Progenitor cell of endocrine pancreas (in vitro differentiated cells): Measurements from ENCODE around the gene OVOL2. TPM values are rescaled to one million over a fixed set of nuclear protein-coding genes. Genes with fewer than 3 reads are reported as not detected.
"Not testable (repeated sequence)": the region's sequence is repeated elsewhere in the genome, so short reads cannot be mapped to it uniquely, and the experiment has no call there.

Experiments used
- DNase-seq: peaks from one replicate; pipeline ENCODE4 v3.0.0; 2021; ENCODE audit warnings: low spot score; ENCODE audit not compliant: unreplicated experiment
- H3K27ac Mint-ChIP-seq: 2 replicates; pipeline ENCODE4 v1.8.0; 2021; ENCODE audit warnings: mild to moderate bottlenecking, moderate library complexity, mixed read lengths
- H3K27me3 Mint-ChIP-seq: 2 replicates; pipeline ENCODE4 v1.8.0; 2021; ENCODE audit warnings: mixed read lengths
- H3K36me3 Mint-ChIP-seq: 2 replicates; pipeline ENCODE4 v1.8.0; 2022; ENCODE audit warnings: mixed read lengths; ENCODE audit not compliant: insufficient read depth
- H3K4me1 Mint-ChIP-seq: 2 replicates; pipeline ENCODE4 v1.8.0; 2021; ENCODE audit warnings: low read depth, mixed read lengths
- H3K4me3 Mint-ChIP-seq: 2 replicates; pipeline ENCODE4 v1.8.0; 2021; ENCODE audit warnings: low read depth, mild to moderate bottlenecking, moderate library complexity, mixed read lengths
- H3K9me3 Mint-ChIP-seq: 2 replicates; pipeline ENCODE4 v1.8.0; 2021; ENCODE audit warnings: low read depth, mixed read lengths
- total RNA-seq: library from RNA; stranded (reverse); gene quantifications from 2 replicates; pipeline ENCODE4 v1.2.1, GENCODE V29; 2021
- TF ChIP-seq, protein P1 (sequence below): fragments of 200-600 bp; sonication (generic); IDR thresholded peaks from one replicate; pipeline ENCODE4 v1.5.0; 2021; ENCODE audit warnings: antibody characterized with exemption, mild to moderate bottlenecking; ENCODE audit not compliant: unreplicated experiment

Gene OVOL2
- total RNA-seq, 1 donor from 2014 or later, result 5.9 TPM

- no peaks in the 10 kb centered on the region for H3K9me3 Mint-ChIP-seq
- no peak for DNase-seq
- peaks cover 12% of the 10 kb centered on the region for H3K4me1 Mint-ChIP-seq
- no peaks in the 10 kb centered on the region for H3K36me3 Mint-ChIP-seq
- H3K27ac Mint-ChIP-seq, result no peak overlapping the region
- TF ChIP-seq, protein P1, sequence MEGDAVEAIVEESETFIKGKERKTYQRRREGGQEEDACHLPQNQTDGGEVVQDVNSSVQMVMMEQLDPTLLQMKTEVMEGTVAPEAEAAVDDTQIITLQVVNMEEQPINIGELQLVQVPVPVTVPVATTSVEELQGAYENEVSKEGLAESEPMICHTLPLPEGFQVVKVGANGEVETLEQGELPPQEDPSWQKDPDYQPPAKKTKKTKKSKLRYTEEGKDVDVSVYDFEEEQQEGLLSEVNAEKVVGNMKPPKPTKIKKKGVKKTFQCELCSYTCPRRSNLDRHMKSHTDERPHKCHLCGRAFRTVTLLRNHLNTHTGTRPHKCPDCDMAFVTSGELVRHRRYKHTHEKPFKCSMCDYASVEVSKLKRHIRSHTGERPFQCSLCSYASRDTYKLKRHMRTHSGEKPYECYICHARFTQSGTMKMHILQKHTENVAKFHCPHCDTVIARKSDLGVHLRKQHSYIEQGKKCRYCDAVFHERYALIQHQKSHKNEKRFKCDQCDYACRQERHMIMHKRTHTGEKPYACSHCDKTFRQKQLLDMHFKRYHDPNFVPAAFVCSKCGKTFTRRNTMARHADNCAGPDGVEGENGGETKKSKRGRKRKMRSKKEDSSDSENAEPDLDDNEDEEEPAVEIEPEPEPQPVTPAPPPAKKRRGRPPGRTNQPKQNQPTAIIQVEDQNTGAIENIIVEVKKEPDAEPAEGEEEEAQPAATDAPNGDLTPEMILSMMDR, result no peak
- H3K4me3 Mint-ChIP-seq, result no peak overlapping the region
- H3K27me3 Mint-ChIP-seq, result peaks cover 38% of the 10 kb centered on the region
Observed at GRCh38 chr20:18093388-18093787, 35.7 kb upstream of the OVOL2 start.

- peaks cover 12% of the 10 kb centered on the region for H3K4me1 Mint-ChIP-seq
- no peaks in the 10 kb centered on the region for H3K36me3 Mint-ChIP-seq
- no peak overlapping the region for H3K4me3 Mint-ChIP-seq
- H3K27ac Mint-ChIP-seq, result no peak overlapping the region
- no peak for DNase-seq
- TF ChIP-seq, protein P1, result no peak
- H3K9me3 Mint-ChIP-seq, result no peaks in the 10 kb centered on the region
- peaks cover 33% of the 10 kb centered on the region for H3K27me3 Mint-ChIP-seq
Observed at GRCh38 chr20:18092890-18093289, 35.2 kb upstream of the OVOL2 start.

GRCh38 chr20:18091623-18092022 lies 33.9 kb upstream of the OVOL2 start:
- no peak for DNase-seq
- Mint-ChIP-seq H3K27ac (no peak overlapping the region), H3K4me1 (peaks cover 12% of the 10 kb centered on the region), H3K9me3 (no peaks in the 10 kb centered on the region), H3K4me3 (no peak overlapping the region), H3K27me3 (peaks cover 29% of the 10 kb centered on the region), H3K36me3 (no peaks in the 10 kb centered on the region)
- TF ChIP-seq, protein P1, result no peak

GRCh38 chr20:18090477-18090876 lies 32.8 kb upstream of the OVOL2 start:
- TF ChIP-seq, protein P1, result no peak
- no peak for DNase-seq
- Mint-ChIP-seq H3K27me3 (peaks cover 29% of the 10 kb centered on the region), H3K4me1 (peaks cover 12% of the 10 kb centered on the region), H3K4me3 (no peak overlapping the region), H3K27ac (no peak overlapping the region), H3K9me3 (no peaks in the 10 kb centered on the region), H3K36me3 (no peaks in the 10 kb centered on the region)

GRCh38 chr20:18090044-18090443 lies 32.3 kb upstream of the OVOL2 start:
- Mint-ChIP-seq H3K36me3 (no peaks in the 10 kb centered on the region), H3K9me3 (no peaks in the 10 kb centered on the region), H3K27ac (no peak overlapping the region), H3K4me3 (no peak overlapping the region), H3K27me3 (peaks cover 29% of the 10 kb centered on the region), H3K4me1 (peaks cover 12% of the 10 kb centered on the region)
- TF ChIP-seq, protein P1, result no peak
- DNase-seq, result no peak

- H3K27ac Mint-ChIP-seq, DNase-seq, H3K9me3 Mint-ChIP-seq, H3K4me3 Mint-ChIP-seq, H3K36me3 Mint-ChIP-seq, H3K4me1 Mint-ChIP-seq: not testable (repeated sequence)
- H3K27me3 Mint-ChIP-seq, result peaks cover 26% of the 10 kb centered on the region
Observed at GRCh38 chr20:18088841-18089240, 31.1 kb upstream of the OVOL2 start.

- H3K36me3 Mint-ChIP-seq, result not testable (repeated sequence)
Observed at GRCh38 chr20:18088298-18088697, 30.6 kb upstream of the OVOL2 start.

More at GRCh38 chr20:18088298-18088697, 30.6 kb upstream of the OVOL2 start:
- not testable (repeated sequence) for H3K4me3 Mint-ChIP-seq, H3K4me1 Mint-ChIP-seq, H3K27ac Mint-ChIP-seq, H3K9me3 Mint-ChIP-seq, DNase-seq
- peaks cover 22% of the 10 kb centered on the region for H3K27me3 Mint-ChIP-seq
